Measurements from ENCODE around the gene NHERF2. TPM values are rescaled to one million over a fixed set of nuclear protein-coding genes. Genes with fewer than 3 reads are reported as not detected.
A peak's percentile ranks its signal among the peaks of the same experiment; 100 is the strongest.

NHERF2 gene
- total and polyA plus RNA-seq, 9 of the 15 experiments (the other 6 are each of a cell fraction or from before 2014, with no cell fraction given): 0.15 to 42.0 (median 12.5) TPM

DNA sequence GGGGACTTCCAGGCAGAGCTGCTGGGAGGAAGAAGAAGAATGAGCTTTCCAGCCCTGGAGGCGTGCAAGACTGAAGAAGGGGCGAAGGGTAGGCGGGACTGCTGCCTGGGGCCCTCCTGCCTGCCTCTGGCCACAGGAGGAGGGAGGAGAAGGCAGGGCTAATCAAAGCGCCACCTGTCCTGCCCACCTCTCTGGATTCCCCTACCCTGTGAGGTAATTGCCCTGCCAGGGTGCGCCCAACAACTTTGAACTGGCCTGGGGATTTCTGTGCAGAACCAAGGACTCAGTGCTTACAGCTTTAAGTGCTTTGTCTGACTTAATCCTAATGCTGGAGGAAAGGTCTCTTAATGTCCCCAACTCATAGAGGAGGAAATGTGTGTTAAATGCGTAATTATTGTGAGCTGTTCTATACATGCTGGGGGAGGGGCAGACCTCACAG lies 45.3 kb upstream of the NHERF2 start, which contains the start of gene NOXO1:
Gene NOXO1 (minus strand): TSS at position 72 of the 439 bp plus-strand sequence. CDS start 290 bp downstream, outside the sequence.
- ATAC-seq: no peak
- BruUV-seq (replicated peaks): no TSS peak

DNA sequence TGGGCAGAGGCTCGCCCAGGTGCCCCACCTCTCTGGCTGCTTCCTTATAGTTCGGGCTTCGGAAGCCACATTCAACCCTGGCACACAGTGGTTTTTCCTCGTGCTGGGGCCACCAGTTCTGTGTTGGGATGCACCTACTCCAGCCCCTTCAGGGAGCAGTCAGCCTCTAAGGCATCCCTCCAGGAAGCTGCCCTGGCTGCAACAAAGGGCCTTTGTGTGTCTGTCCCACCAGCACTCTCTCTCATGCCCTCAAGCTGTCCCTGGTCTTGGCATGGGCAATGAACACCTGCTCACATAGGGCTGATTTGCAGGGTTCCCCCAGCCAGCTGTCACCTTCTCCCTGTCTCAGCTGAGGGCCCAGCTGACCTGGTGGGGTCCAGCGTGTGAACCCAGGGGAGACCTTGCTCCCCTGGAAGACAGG lies 44.7 kb upstream of the NHERF2 start:
- FAIRE-seq: no peak
- intact Hi-C loops (cut with micrococcal nuclease) (no loop called here), in situ Hi-C loops (cut with MboI) (no loop called here)
- ChIA-PET POLR2A (interaction anchor here (1.2 to 10.2 kb wide), 4 partner anchors 8 to 173 kb away, joined by 3 to 103 read pairs (median 10); partner anchors contain the start of genes RNF151, RPS2, TBL3 and TRAF7), CTCF (ENCODE audit: low intra/inter-chr PET ratio) (interaction anchor here (0.6 kb wide), 1 partner anchor 127 kb away, joined by 3 read pairs; no protein-coding TSS in a partner anchor)
- H3K4me3 ChIP-seq: no peak overlapping the region
- H3K9me1 ChIP-seq (ENCODE audit: control insufficient read depth, insufficient read depth, low read length): no peaks in the 10 kb centered on the region
- no peak for ATAC-seq
- H3K9me3 ChIP-seq (replicated peaks; ENCODE audit: control insufficient read depth, insufficient read depth, low read depth, low read length): no peaks in the 10 kb centered on the region
- H3K27me3 ChIP-seq (ENCODE audit: control insufficient read depth in 2 of 2, insufficient read depth in 2 of 2, low read length in 2 of 2): no peaks in the 10 kb centered on the region
- no peak overlapping the region for H3K4me2 ChIP-seq (ENCODE audit: insufficient read depth, low read length)
- H3K27ac ChIP-seq (ENCODE audit: extremely low read depth, low read depth, low read length): no peak overlapping the region
- no peaks in the 10 kb centered on the region for H4K20me1 ChIP-seq (replicated peaks; ENCODE audit: control insufficient read depth, insufficient read depth, low read length)
- no peak for DNase-seq (ENCODE audit: extremely low read depth in 1 of 4, low spot score in 3 of 4)
- H2AFZ ChIP-seq (ENCODE audit: low read depth, low read length): no peak overlapping the region
- TF ChIP-seq BRF1 (IDR thresholded peaks at IDR 0.05; ENCODE audit: borderline replicate concordance, extremely low read depth, insufficient read length): no peak
- TF ChIP-seq SNRNP70 (optimal IDR thresholded peaks at IDR 0.05; ENCODE audit: low read depth, low read length): peak; percentile 36
- peak; percentile 30; the same call in 1 of the 2 replicates for TF ChIP-seq POLR2G (IDR thresholded peaks at IDR 0.05; ENCODE audit: low read depth, low read length)
- TF ChIP-seq POLR2A (conservative IDR thresholded peaks at IDR 0.05): peak; percentile 57
- no TSS peak for BruUV-seq (replicated peaks)
- peaks cover 6 to 83% of the 10 kb centered on the region in 2 experiments; a peak in 4 of 5 replicates for H3K4me1 ChIP-seq (replicated peaks in 1 of 2; ENCODE audit: control insufficient read depth in 2 of 2, insufficient read depth in 2 of 2, low read length in 2 of 2)
- H3K79me2 ChIP-seq (ENCODE audit: control insufficient read depth, insufficient read depth, low read length): peaks cover 16% of the 10 kb centered on the region
- 0 out of 4 replicates have a peak overlapping the region, but pooled peaks of 1 of the 2 experiments have one; percentile 20 for H3K9ac ChIP-seq (ENCODE audit: insufficient read depth in 1 of 2, low read depth in 2 of 2, low read length in 2 of 2)
- H3K36me3 ChIP-seq (ENCODE audit: control insufficient read depth, insufficient read depth, low read length): peaks cover 44% of the 10 kb centered on the region; the same call in 2 of the 3 replicates
- WGBS (ENCODE audit: insufficient coverage, low coverage, missing lambda C conversion rate): 23% methylated on average over 5 of the region's 5 CpGs

More for the DNA sequence above, 45.3 kb upstream of the NHERF2 start, which contains the start of gene NOXO1:
- intact Hi-C loops (cut with micrococcal nuclease) (no loop called here), in situ Hi-C loops (cut with MboI) (no loop called here)
- no peak for DNase-seq (ENCODE audit: extremely low read depth in 1 of 4, low spot score in 3 of 4)
- Histone ChIP-seq H4K20me1 (replicated peaks; ENCODE audit: control insufficient read depth, insufficient read depth, low read length) (no peaks in the 10 kb centered on the region), H3K4me1 (replicated peaks in 1 of 2; ENCODE audit: control insufficient read depth in 2 of 2, insufficient read depth in 2 of 2, low read length in 2 of 2) (peaks cover 6 to 84% of the 10 kb centered on the region in 2 experiments; a peak in 4 of 5 replicates), H3K9me3 (replicated peaks; ENCODE audit: control insufficient read depth, insufficient read depth, low read depth, low read length) (no peaks in the 10 kb centered on the region), H2AFZ (ENCODE audit: low read depth, low read length) (no peak within 1 kb of the TSS), H3K9me1 (ENCODE audit: control insufficient read depth, insufficient read depth, low read length) (no peaks in the 10 kb centered on the region), H3K27me3 (ENCODE audit: control insufficient read depth in 2 of 2, insufficient read depth in 2 of 2, low read length in 2 of 2) (no peaks in the 10 kb centered on the region), H3K79me2 (ENCODE audit: control insufficient read depth, insufficient read depth, low read length) (peaks cover 16% of the 10 kb centered on the region), H3K9ac (ENCODE audit: insufficient read depth in 1 of 2, low read depth in 2 of 2, low read length in 2 of 2) (peak within 1 kb of the TSS in 1 of 2 experiments; percentile 70; a peak in 2 of 4 replicates), H3K27ac (ENCODE audit: extremely low read depth, low read depth, low read length) (no peak within 1 kb of the TSS), H3K36me3 (ENCODE audit: control insufficient read depth, insufficient read depth, low read length) (peaks cover 44% of the 10 kb centered on the region; the same call in 2 of the 3 replicates), H3K4me3 (no peak within 1 kb of the TSS), H3K4me2 (ENCODE audit: insufficient read depth, low read length) (no peak within 1 kb of the TSS)
- ChIA-PET CTCF (ENCODE audit: low intra/inter-chr PET ratio) (no interaction called here), POLR2A (interaction anchor here (0.6 to 10.2 kb wide), 5 partner anchors 10 to 252 kb away, joined by 3 to 103 read pairs (median 4); partner anchors contain the start of genes RNF151, RPS2, TBL3 and TRAF7)
- 45% methylated on average over 6 of the region's 6 CpGs for whole genome bisulfite sequencing (ENCODE audit: insufficient coverage, low coverage, missing lambda C conversion rate)
- TF ChIP-seq HNRNPH1 (optimal IDR thresholded peaks at IDR 0.05; ENCODE audit: low read depth, low read length): no peak
- peak; percentile 69; the same call in 1 of the 2 replicates for TF ChIP-seq POLR2AphosphoS2 (IDR thresholded peaks at IDR 0.05; ENCODE audit: low read length)
- FAIRE-seq: no peak

Data from K562 (cell line).